HepG2 (cell line): ENCODE measurements around the gene PAXX. TPM values are rescaled to one million over a fixed set of nuclear protein-coding genes. Genes with fewer than 3 reads are reported as not detected.

Experiments used
- ATAC-seq: fragments of 200-7000 bp; cut with Tn5 transposase; 3 replicates; pipeline ENCODE4 v1.9.1; 2020; ENCODE audit warnings: mild to moderate bottlenecking, moderate library complexity
- BruUV-seq: library from RNA; stranded (reverse); fragments of 400-500 nt; replicated peaks from 2 replicates; lab custom pipeline; 2021; lab: Mats Ljungman, UMichigan
- CTCF ChIA-PET: fragments of 300-600 bp; formaldehyde crosslinking; extraction: SDS; loops from one replicate; lab custom pipeline; 2021; ENCODE audit warnings: low total read pairs, inconsistent platforms, low intra/inter-chr PET ratio; lab: Yijun Ruan, JAX
- POLR2A ChIA-PET: fragments of 350-600 bp; sonication (Branson Sonifier 250); formaldehyde crosslinking; loops from one replicate; lab custom pipeline; 2020; ENCODE audit warnings: antibody characterized with exemption, inconsistent platforms; lab: Yijun Ruan, JAX
- DNase-seq: peaks from one replicate; pipeline ENCODE4 v3.0.0-alpha.2; 2015; ENCODE audit warnings: low spot score
- FAIRE-seq: peaks from 3 replicates; lab custom pipeline; 2011; peaks lifted over from hg19 to GRCh38; lab: Jason Lieb, UNC
- H2AFZ ChIP-seq: one replicate; pipeline ENCODE4 v1.6.1; 2011; ENCODE audit warnings: low read length, inconsistent platforms
- H3K27ac ChIP-seq: fragments of 300-600 bp; 3 replicates; pipeline ENCODE4 v1.8.0; 2011; ENCODE audit warnings: mixed run types, mild to moderate bottlenecking, mixed read lengths, low read length, inconsistent platforms; ENCODE audit not compliant: insufficient read depth; ENCODE audit errors: extremely low read length
- H3K27me3 ChIP-seq, 2 experiments: fragments of 200-600 bp in 1 of 2; 2 replicates in 1 of 2; 3 replicates in 1 of 2; pipeline versions ENCODE4 v1.6.0 to v1.8.0; 2011; ENCODE audit warnings: low read length in 2 of 2, mild to moderate bottlenecking in 2 of 2, moderate library complexity in 2 of 2, inconsistent platforms in 1 of 2; ENCODE audit not compliant: insufficient read depth in 2 of 2, control insufficient read depth in 1 of 2
- H3K36me3 ChIP-seq, 2 experiments: fragments of 200-600 bp in 1 of 2; replicated peaks in 1 of 2; 2 replicates in 1 of 2; 3 replicates in 1 of 2; pipeline versions ENCODE4 v1.5.1 to v1.8.0; 2011; ENCODE audit warnings: low read length in 2 of 2, inconsistent platforms in 1 of 2; ENCODE audit not compliant: insufficient read depth in 2 of 2, control insufficient read depth in 1 of 2
- H3K4me1 ChIP-seq: 2 replicates; pipeline ENCODE4 v1.5.1; 2012; ENCODE audit warnings: low read length, inconsistent platforms; ENCODE audit not compliant: insufficient read depth
- H3K4me2 ChIP-seq: 2 replicates; pipeline ENCODE4 v1.6.0; 2011; ENCODE audit warnings: low read depth, low read length, inconsistent platforms
- H3K4me3 ChIP-seq, 3 experiments: fragments of 200-600 bp in 1 of 3; sonication (generic), shearing (Covaris generic) in 1 of 3; replicated peaks in 1 of 3; 2 replicates each; pipeline ENCODE4 v1.5.1; 2011 to 2016; ENCODE audit warnings: low read length in 3 of 3, inconsistent platforms in 2 of 3, low read depth in 2 of 3, mild to moderate bottlenecking in 2 of 3, control low read depth in 1 of 3, mixed read lengths in 1 of 3; ENCODE audit not compliant: insufficient read depth in 1 of 3
- H3K79me2 ChIP-seq: one replicate; pipeline ENCODE4 v1.6.1; 2011; ENCODE audit warnings: low read length, inconsistent platforms; ENCODE audit not compliant: insufficient read depth
- H3K9ac ChIP-seq: 2 replicates; pipeline ENCODE4 v1.6.0; 2011; ENCODE audit warnings: mild to moderate bottlenecking, low read depth, low read length, inconsistent platforms; ENCODE audit not compliant: insufficient read depth
- H3K9me3 ChIP-seq: 2 replicates; pipeline ENCODE4 v1.5.1; 2012; ENCODE audit warnings: mild to moderate bottlenecking, low read length
- H4K20me1 ChIP-seq: 2 replicates; pipeline ENCODE4 v1.6.0; 2011; ENCODE audit warnings: inconsistent platforms, mild to moderate bottlenecking, low read length, moderate library complexity; ENCODE audit not compliant: insufficient read depth
- ELF1 ChIP-seq: sonication (generic); formaldehyde crosslinking; IDR thresholded peaks from 2 replicates; pipeline ENCODE4 v1.4.0; 2020; ENCODE audit warnings: missing genetic modification reagents
- LRRFIP1 ChIP-seq: sonication (generic); formaldehyde crosslinking; conservative IDR thresholded peaks from 2 replicates; pipeline ENCODE4 v1.4.0; 2020; ENCODE audit warnings: missing genetic modification reagents
- PRMT3 ChIP-seq: sonication (generic); formaldehyde crosslinking; IDR thresholded peaks from 2 replicates; pipeline ENCODE4 v1.8.1; 2022; ENCODE audit warnings: low read depth, mild to moderate bottlenecking, moderate library complexity, missing genetic modification reagents, borderline replicate concordance
- RERE ChIP-seq: IDR thresholded peaks from 2 replicates; pipeline ENCODE4 v1.6.1; 2016; ENCODE audit warnings: low read depth, missing genetic modification reagents, missing compliant biosample characterization
- ZNF547 ChIP-seq: sonication (generic); formaldehyde crosslinking; IDR thresholded peaks from 2 replicates; pipeline ENCODE4 v1.5.1; 2020; ENCODE audit warnings: mild to moderate bottlenecking, missing genetic modification reagents
- ZNF562 ChIP-seq: sonication (generic); formaldehyde crosslinking; IDR thresholded peaks from 2 replicates; pipeline ENCODE4 v1.8.0; 2022; ENCODE audit warnings: missing genetic modification reagents, borderline replicate concordance
- ZNF563 ChIP-seq: sonication (generic); formaldehyde crosslinking; IDR thresholded peaks from 2 replicates; pipeline ENCODE4 v1.8.0; 2022; ENCODE audit warnings: mild to moderate bottlenecking, moderate library complexity, missing genetic modification reagents
- ZNF646 ChIP-seq: sonication (generic); formaldehyde crosslinking; IDR thresholded peaks from 2 replicates; pipeline ENCODE4 v1.9.0; 2021; ENCODE audit warnings: mild to moderate bottlenecking, missing genetic modification reagents
- ZNF75D ChIP-seq: sonication (generic); formaldehyde crosslinking; IDR thresholded peaks from 2 replicates; pipeline ENCODE4 v1.8.1; 2023; ENCODE audit warnings: missing genetic modification reagents, mild to moderate bottlenecking, borderline replicate concordance
- ZNF891 ChIP-seq: sonication (generic); formaldehyde crosslinking; IDR thresholded peaks from 2 replicates; pipeline ENCODE4 v1.5.0; 2020; ENCODE audit warnings: mild to moderate bottlenecking, missing genetic modification reagents
- WGBS: methylation state at CpG from one replicate; pipeline ENCODE4 v1.1.6; 2017; ENCODE audit warnings: low lambda C conversion rate; 5-methylcytosine and 5-hydroxymethylcytosine counted together
- in situ Hi-C: cut with HindIII; loops from 2 replicates; pipeline ENCODE4 v1.10.0; 2017; ENCODE audit warnings: low pct_unique_long_range_greater_than_20kb; ENCODE audit not compliant: extremely low pct_ligation_motif_present
- intact Hi-C: fragments of 100-400 bp; cut with micrococcal nuclease; formaldehyde crosslinking; loops from one replicate; pipeline ENCODE4 v1.10.0; 2022; ENCODE audit not compliant: unreplicated experiment
- polyA plus RNA-seq, 8 experiments: library from polyadenylated mRNA; depleted of rRNA in 3 of 8; stranded (reverse) in 7 of 8; unstranded in 1 of 8; fragments of >200 nt; fragmentation: Illumina TruSeq in 4 of 8; extraction: Trizol in 4 of 8; gene quantifications; 2 replicates each; pipeline versions ENCODE4 v1.2.1 to v1.2.3, GENCODE V29; 2011 to 2016; ENCODE audit warnings: low read depth in 4 of 8, missing spikeins in 1 of 8, mixed read lengths in 1 of 8; ENCODE audit not compliant: insufficient read depth in 1 of 8
- total RNA-seq, 5 experiments: library from RNA; depleted of rRNA; stranded (reverse); fragments of >200 nt; fragmentation: Illumina TruSeq; extraction: Trizol; gene quantifications; 2 replicates each; pipeline ENCODE4 v1.2.3, GENCODE V29; 2016; ENCODE audit warnings: low read depth in 1 of 5

Gene PAXX
- total and polyA plus RNA-seq, 2 of the 13 experiments (the other 11 are each of a cell fraction or from before 2014, with no cell fraction given) = 14.0 to 31.9 TPM

DNA sequence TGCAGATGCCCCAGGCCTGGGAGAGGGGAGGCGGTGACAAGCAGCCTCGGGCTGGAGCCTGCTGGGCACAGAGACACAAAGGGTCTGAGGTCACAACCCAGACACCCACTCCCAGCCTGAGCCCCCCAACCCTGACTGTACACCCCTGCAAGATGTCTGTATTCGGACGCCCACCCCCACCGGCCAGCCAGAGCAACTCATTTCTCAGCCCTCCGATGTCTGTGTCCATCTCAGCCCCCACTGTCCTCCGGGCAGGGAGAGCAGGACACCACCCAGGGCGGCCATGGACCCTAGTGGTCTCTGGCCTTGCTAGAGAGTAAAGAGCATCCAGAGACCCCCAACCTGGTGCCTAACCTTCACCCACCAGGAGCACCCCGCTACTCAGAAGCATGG is 36.3 kb upstream of the PAXX start:
- no TSS peak for BruUV-seq
- Histone ChIP-seq H3K9me3 (no peaks in the 10 kb centered on the region), H4K20me1 (no peaks in the 10 kb centered on the region), H3K4me3 (no peak overlapping the region), H3K27me3 (peaks cover 5 to 17% of the 10 kb centered on the region in 2 experiments), H3K4me2 (no peak overlapping the region), H2AFZ (no peak overlapping the region), H3K9ac (no peak overlapping the region), H3K79me2 (no peaks in the 10 kb centered on the region), H3K27ac (no peak overlapping the region), H3K4me1 (peaks cover 8% of the 10 kb centered on the region), H3K36me3 (no peaks in the 10 kb centered on the region)
- ChIA-PET CTCF (no interaction called here), POLR2A (no interaction called here)
- in situ Hi-C loops (no loop called here), intact Hi-C loops (no loop called here)
- WGBS = 97% methylated on average over 6 of the region's 9 CpGs
- FAIRE-seq (no peak), ATAC-seq (no peak), DNase-seq (no peak)
- TF ChIP-seq ZNF547 = no peak
- TF ChIP-seq ZNF562 = no peak
- no peak for TF ChIP-seq ZNF563
- TF ChIP-seq ELF1 (CRISPR knock-in tag) = no peak
- TF ChIP-seq LRRFIP1 = no peak
- TF ChIP-seq ZNF891 (CRISPR knock-in tag) = no peak
- TF ChIP-seq ZNF75D = no peak
- TF ChIP-seq ZNF646 = no peak
- no peak for TF ChIP-seq RERE (CRISPR knock-in tag)
- TF ChIP-seq PRMT3 (CRISPR knock-in tag) = no peak
